ENCODE results near the gene NLRP12.

The NLRP12 gene

DNA sequence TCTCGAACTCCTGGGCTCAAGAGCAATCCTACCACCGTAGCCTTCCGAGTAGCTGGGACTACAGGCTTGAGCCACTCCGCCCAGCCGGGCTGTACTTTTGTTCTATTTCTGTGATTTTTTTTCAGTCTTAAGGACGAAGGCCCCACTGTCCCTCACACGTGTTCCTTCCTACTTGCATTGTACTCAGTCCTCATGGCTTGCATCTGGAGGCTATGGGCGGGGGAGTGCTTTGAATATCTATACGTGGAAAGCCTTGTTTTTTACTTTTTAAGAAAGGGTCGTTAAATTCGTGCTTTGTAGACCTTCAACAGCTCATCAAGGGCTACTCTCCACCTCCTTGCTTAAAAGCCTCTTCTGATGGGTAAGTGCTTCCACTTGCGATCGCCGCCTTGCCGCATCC lies 36.8 kb downstream of the NLRP12 start:
- Histone ChIP-seq H3K9ac (ENCODE audit: low read length) (no peak overlapping the region), H3K27ac (ENCODE audit: low read depth, low read length) (no peak overlapping the region), H3K4me2 (ENCODE audit: low read depth, low read length, poor library complexity, severe bottlenecking) (no peak overlapping the region), H3K79me2 (ENCODE audit: insufficient read depth, low read length) (no peaks in the 10 kb centered on the region), H3K9me3 (ENCODE audit: insufficient read depth, low read length) (no peaks in the 10 kb centered on the region), H4K20me1 (ENCODE audit: low read depth, low read length) (no peaks in the 10 kb centered on the region), H2AFZ (ENCODE audit: low read depth, low read length, severe bottlenecking) (no peak overlapping the region), H3K27me3 (ENCODE audit: low read length) (no peaks in the 10 kb centered on the region), H3K4me3 (ENCODE audit: insufficient read depth, low read length, poor library complexity, severe bottlenecking) (no peak overlapping the region), H3K36me3 (ENCODE audit: low read length) (no peaks in the 10 kb centered on the region), H3K9me2 (replicated peaks; ENCODE audit: insufficient read depth, low read length) (no peaks in the 10 kb centered on the region), H3F3A (ENCODE audit: insufficient read depth) (no peaks in the 10 kb centered on the region)
- TF ChIP-seq CTCF (IDR thresholded peaks at IDR 0.05; ENCODE audit: insufficient read depth, low read length, poor library complexity, severe bottlenecking): no peak
- TF ChIP-seq EZH2phosphoT487 (conservative IDR thresholded peaks at IDR 0.05; ENCODE audit: low read length): no peak

- TF ChIP-seq CTCF (IDR thresholded peaks at IDR 0.05; ENCODE audit: insufficient read depth, low read length, poor library complexity, severe bottlenecking) (no peak), EZH2phosphoT487 (conservative IDR thresholded peaks at IDR 0.05; ENCODE audit: low read length) (no peak)
These were observed 37.4 kb downstream of the NLRP12 start for GRCh38 chr19:53786744-53787143.

GRCh38 chr19:53785196-53785889 lies 38.8 kb downstream of the NLRP12 start:
- Histone ChIP-seq H3F3A (ENCODE audit: insufficient read depth) (no peaks in the 10 kb centered on the region), H3K9ac (ENCODE audit: low read length) (no peak overlapping the region), H3K27ac (ENCODE audit: low read depth, low read length) (no peak overlapping the region), H2AFZ (ENCODE audit: low read depth, low read length, severe bottlenecking) (no peak overlapping the region), H3K27me3 (ENCODE audit: low read length) (no peaks in the 10 kb centered on the region), H3K79me2 (ENCODE audit: insufficient read depth, low read length) (no peaks in the 10 kb centered on the region), H3K36me3 (ENCODE audit: low read length) (no peaks in the 10 kb centered on the region), H3K9me2 (replicated peaks; ENCODE audit: insufficient read depth, low read length) (no peaks in the 10 kb centered on the region), H3K4me2 (ENCODE audit: low read depth, low read length, poor library complexity, severe bottlenecking) (no peak overlapping the region), H3K4me3 (ENCODE audit: insufficient read depth, low read length, poor library complexity, severe bottlenecking) (no peak overlapping the region), H3K9me3 (ENCODE audit: insufficient read depth, low read length) (no peaks in the 10 kb centered on the region), H4K20me1 (ENCODE audit: low read depth, low read length) (no peaks in the 10 kb centered on the region)
- TF ChIP-seq CTCF (IDR thresholded peaks at IDR 0.05; ENCODE audit: insufficient read depth, low read length, poor library complexity, severe bottlenecking) (no peak), EZH2phosphoT487 (conservative IDR thresholded peaks at IDR 0.05; ENCODE audit: low read length) (no peak)

More at GRCh38 chr19:53786744-53787143, 37.4 kb downstream of the NLRP12 start:
- Histone ChIP-seq H4K20me1 (ENCODE audit: low read depth, low read length) (no peaks in the 10 kb centered on the region), H3K9me3 (ENCODE audit: insufficient read depth, low read length) (no peaks in the 10 kb centered on the region), H2AFZ (ENCODE audit: low read depth, low read length, severe bottlenecking) (no peak overlapping the region), H3F3A (ENCODE audit: insufficient read depth) (no peaks in the 10 kb centered on the region), H3K36me3 (ENCODE audit: low read length) (no peaks in the 10 kb centered on the region), H3K27me3 (ENCODE audit: low read length) (no peaks in the 10 kb centered on the region), H3K4me3 (ENCODE audit: insufficient read depth, low read length, poor library complexity, severe bottlenecking) (no peak overlapping the region), H3K9ac (ENCODE audit: low read length) (no peak overlapping the region), H3K27ac (ENCODE audit: low read depth, low read length) (no peak overlapping the region), H3K9me2 (replicated peaks; ENCODE audit: insufficient read depth, low read length) (no peaks in the 10 kb centered on the region), H3K4me2 (ENCODE audit: low read depth, low read length, poor library complexity, severe bottlenecking) (no peak overlapping the region), H3K79me2 (ENCODE audit: insufficient read depth, low read length) (no peaks in the 10 kb centered on the region)
